ENCODE data around the gene GOSR2.
A peak's percentile ranks its signal among the peaks of the same experiment; 100 is the strongest.

The GOSR2 gene

DNA sequence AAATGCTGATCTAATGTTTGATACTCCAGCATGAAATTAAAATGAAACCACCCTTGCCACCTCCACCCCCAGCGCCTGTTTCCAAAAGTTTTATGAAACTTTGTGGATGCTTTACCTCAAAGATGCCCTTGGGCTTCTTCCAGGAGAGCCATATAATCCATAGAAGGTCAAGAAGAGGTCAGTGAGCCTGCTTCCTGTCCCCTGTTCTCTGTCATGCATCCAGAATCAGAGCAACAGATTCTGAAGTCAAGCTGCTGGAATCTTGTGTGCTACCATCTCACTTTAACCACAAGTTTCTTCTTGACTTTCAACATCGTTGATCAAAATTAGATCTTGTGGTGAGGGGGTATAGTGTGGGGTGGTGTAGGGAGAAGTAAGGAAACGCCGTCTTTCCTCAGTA is 8.6 kb downstream of the GOSR2 start:
- Histone ChIP-seq H3K9ac (ENCODE audit: low read depth, low read length) (no peak overlapping the region), H3K27me3 (ENCODE audit: insufficient read depth, low read length) (no peaks in the 10 kb centered on the region), H3K4me1 (ENCODE audit: insufficient read depth, low read length) (no peaks in the 10 kb centered on the region), H3K27ac (ENCODE audit: low read depth, low read length) (no peak overlapping the region), H3K4me3 (ENCODE audit: low read length) (no peak overlapping the region), H3K36me3 (ENCODE audit: insufficient read depth, low read length) (peaks cover 72% of the 10 kb centered on the region), H3K9me3 (ENCODE audit: insufficient read depth, low read depth, low read length) (no peaks in the 10 kb centered on the region)
- WGBS = 95% methylated on average over 4 of the region's 4 CpGs

DNA sequence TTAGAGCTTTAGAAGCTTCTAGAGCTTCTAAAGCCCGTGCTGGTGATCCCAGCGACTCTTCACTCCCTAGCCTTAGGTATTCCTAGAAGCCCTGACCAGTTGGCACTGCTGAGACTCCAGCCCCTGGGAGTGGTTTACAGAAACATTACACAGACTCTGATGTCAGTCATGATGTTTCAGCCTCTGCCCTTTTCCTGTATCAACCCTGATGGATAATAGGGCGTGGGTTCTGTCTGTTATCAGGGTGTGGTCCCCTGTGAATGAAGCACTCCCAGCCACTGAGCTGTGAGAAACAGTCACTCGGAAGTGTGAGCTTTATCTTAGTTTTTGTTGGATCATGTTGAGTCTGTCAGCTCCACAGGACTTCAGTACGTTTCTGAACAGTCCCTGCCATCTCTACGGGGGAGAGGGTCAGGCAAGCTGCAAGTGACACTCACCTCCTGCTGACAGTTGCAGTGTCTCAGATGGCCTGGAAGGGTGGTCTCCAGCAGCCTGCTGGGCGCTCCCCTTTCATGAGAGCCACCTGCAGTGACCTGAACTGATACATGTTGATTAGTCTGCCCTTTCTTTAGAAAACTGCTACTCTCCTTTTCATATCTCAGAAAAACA is 12.8 kb downstream of the GOSR2 start:
- Histone ChIP-seq H3K27ac (ENCODE audit: low read depth, low read length) (no peak overlapping the region), H3K4me3 (ENCODE audit: low read length) (no peak overlapping the region), H3K27me3 (ENCODE audit: insufficient read depth, low read length) (no peaks in the 10 kb centered on the region), H3K36me3 (ENCODE audit: insufficient read depth, low read length) (peaks cover 94% of the 10 kb centered on the region), H3K9ac (ENCODE audit: low read depth, low read length) (no peak overlapping the region), H3K9me3 (ENCODE audit: insufficient read depth, low read depth, low read length) (no peaks in the 10 kb centered on the region), H3K4me1 (ENCODE audit: insufficient read depth, low read length) (no peaks in the 10 kb centered on the region)
- WGBS = 88% methylated on average over 7 of the region's 7 CpGs

DNA sequence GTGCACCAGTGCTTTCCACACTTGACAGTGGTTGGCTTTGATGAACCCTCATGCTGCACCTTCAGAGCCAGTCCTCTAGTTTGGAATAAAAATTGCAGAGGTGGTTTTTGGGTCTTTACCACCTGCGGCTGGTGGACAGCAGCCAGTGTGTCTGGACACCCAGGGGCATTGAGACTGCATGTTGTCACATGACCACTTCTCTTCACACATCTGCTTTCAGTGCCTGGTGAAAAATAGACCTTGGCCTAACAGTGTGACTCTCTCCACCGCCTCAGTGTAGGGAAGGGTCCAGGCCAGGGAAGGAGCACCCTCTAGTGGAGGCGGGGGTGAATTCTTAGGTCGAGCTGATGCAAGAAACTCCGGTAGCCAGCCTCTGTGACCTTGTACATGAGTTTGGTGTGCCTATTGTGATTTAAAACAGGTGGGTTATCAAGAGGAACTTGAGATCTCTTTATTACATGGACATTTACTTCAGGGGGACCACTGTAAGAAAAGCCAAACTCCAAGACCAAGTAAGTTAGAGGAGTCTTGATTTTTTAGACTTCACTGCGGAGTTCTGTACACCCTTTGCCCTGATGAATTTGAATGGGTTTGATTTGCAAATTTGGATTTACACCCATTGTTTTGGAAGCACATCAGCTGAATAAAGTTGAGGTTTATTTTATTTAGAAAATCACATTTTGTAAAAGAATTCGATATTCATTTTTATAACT is 17.9 kb downstream of the GOSR2 start:
- peaks cover 16% of the 10 kb centered on the region for H3K4me1 ChIP-seq (ENCODE audit: insufficient read depth, low read length)
- no peaks in the 10 kb centered on the region for H3K9me3 ChIP-seq (ENCODE audit: insufficient read depth, low read depth, low read length)
- H3K27me3 ChIP-seq (ENCODE audit: insufficient read depth, low read length) = no peaks in the 10 kb centered on the region
- H3K27ac ChIP-seq (ENCODE audit: low read depth, low read length) = peak overlapping the region; percentile 23; the same call in 1 of the 2 replicates
- H3K36me3 ChIP-seq (ENCODE audit: insufficient read depth, low read length) = peaks cover 46% of the 10 kb centered on the region
- no peak overlapping the region for H3K4me3 ChIP-seq (ENCODE audit: low read length)
- H3K9ac ChIP-seq (ENCODE audit: low read depth, low read length) = no peak overlapping the region
- WGBS = 48% methylated on average over 6 of the region's 7 CpGs

DNA sequence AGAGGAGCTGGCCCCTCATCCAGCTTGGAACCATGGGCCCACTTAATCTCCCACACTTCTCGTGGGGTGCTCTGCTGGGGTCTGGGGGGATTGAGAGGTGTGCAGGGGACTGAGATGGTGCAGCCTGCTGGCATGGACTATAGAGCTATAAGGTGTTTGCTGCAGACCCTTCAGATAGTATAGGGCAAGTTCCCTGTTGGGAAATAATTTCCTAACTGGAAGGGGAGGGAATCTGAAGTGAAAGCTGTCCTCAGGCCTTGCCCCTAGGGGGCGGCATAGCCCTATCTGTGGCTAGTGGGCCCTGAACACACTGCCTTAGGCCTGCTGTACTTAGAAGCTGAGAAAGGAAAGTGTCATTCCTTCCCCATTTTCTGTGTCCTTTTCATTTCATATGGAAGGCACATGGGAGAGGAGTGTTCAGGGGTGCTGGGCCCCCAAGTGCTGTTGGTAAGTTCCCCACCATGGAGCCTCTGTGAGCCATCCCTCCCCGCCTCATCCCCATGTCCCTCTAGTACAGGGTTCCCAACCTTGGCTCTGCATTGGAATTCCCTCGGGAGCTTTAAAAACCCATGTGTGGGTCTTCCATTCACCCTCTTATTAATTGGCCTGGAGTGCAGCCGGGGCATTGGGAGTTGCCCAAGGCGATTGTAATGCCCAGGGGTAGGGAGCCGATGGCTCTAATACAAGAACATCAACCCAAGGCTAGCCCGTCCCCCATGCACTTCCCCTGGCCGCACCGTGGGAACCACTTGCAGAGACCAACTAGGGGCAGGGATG is 19.7 kb downstream of the GOSR2 start:
- Histone ChIP-seq H3K9me3 (ENCODE audit: insufficient read depth, low read depth, low read length) (no peaks in the 10 kb centered on the region), H3K4me3 (ENCODE audit: low read length) (no peak overlapping the region), H3K27ac (ENCODE audit: low read depth, low read length) (peak overlapping the region; percentile 24; the same call in 1 of the 2 replicates), H3K4me1 (ENCODE audit: insufficient read depth, low read length) (peaks cover 16% of the 10 kb centered on the region), H3K9ac (ENCODE audit: low read depth, low read length) (no peak overlapping the region), H3K27me3 (ENCODE audit: insufficient read depth, low read length) (no peaks in the 10 kb centered on the region), H3K36me3 (ENCODE audit: insufficient read depth, low read length) (peaks cover 28% of the 10 kb centered on the region)
- 70% methylated on average over 10 of the region's 10 CpGs for WGBS

DNA sequence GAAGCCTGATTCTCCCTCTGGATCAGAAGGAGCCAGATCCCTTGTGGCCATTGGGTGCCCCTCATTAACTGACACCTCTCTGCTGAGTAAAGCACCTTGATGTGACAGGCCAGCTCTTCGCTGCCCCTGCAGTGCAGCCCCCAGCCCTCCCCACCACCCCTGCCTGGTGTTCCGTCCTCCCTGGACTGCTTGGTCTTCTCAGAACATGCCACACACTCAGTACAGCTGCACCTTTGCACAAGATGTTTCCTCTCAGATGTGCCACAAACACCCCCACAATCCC is 20.2 kb downstream of the GOSR2 start:
- H3K9ac ChIP-seq (ENCODE audit: low read depth, low read length) = no peak overlapping the region
- no peak overlapping the region for H3K4me3 ChIP-seq (ENCODE audit: low read length)
- H3K36me3 ChIP-seq (ENCODE audit: insufficient read depth, low read length) = peaks cover 24% of the 10 kb centered on the region
- no peaks in the 10 kb centered on the region for H3K9me3 ChIP-seq (ENCODE audit: insufficient read depth, low read depth, low read length)
- 79% methylated on average over 2 of the region's 2 CpGs for WGBS
- peak overlapping the region; percentile 24; the same call in 1 of the 2 replicates for H3K27ac ChIP-seq (ENCODE audit: low read depth, low read length)
- no peaks in the 10 kb centered on the region for H3K27me3 ChIP-seq (ENCODE audit: insufficient read depth, low read length)
- peaks cover 16% of the 10 kb centered on the region for H3K4me1 ChIP-seq (ENCODE audit: insufficient read depth, low read length)

DNA sequence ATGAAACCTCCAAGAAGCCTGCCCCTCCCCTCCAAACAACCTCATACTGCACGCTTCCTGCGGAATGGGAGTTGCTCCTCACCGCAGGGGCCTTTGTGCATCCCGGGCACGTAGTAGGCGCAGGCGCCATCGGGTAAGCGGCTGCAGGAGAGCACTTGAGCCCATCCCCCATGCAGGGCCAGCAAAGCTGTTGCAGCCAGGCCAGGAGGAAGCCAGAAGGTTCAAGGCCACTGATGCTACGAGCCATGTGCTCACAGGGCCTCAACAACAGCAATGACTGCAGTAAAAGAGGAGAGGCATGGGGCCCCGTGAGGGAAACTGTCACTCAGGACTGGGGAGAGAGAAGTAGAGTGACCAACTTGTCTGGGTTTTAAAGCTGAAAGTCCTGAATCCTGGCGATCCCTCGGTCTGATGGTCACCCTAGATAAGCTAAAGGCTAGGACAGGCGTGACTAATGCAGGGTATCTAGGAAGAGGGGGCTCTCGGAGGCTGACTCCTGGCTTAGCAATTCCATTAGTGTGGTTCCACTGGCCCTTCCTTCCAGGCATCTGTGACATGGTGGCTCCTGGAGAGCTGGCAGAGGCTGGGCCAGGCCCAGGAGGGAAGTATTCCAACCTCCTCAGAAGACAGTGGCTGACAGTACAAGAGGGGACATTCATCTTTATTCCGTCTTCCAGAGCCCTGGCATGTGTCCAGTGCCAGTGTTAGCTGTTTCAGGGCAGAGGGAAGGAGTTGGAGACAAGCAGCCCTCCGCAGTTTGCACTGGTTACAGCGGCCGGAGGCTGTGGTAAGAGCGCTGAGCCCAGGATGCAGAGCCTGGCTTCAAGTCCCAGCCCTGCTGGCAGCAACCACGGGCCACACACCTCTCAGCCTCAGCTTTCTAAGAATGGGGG is 20.8 kb downstream of the GOSR2 start:
- H3K36me3 ChIP-seq (ENCODE audit: insufficient read depth, low read length) = peaks cover 19% of the 10 kb centered on the region
- WGBS = 49% methylated on average over 21 of the region's 21 CpGs
- 0 out of 2 replicates have a peak overlapping the region, but pooled peaks have one; percentile 1 for H3K9ac ChIP-seq (ENCODE audit: low read depth, low read length)
- H3K27me3 ChIP-seq (ENCODE audit: insufficient read depth, low read length) = no peaks in the 10 kb centered on the region
- H3K27ac ChIP-seq (ENCODE audit: low read depth, low read length) = no peak overlapping the region
- no peaks in the 10 kb centered on the region for H3K9me3 ChIP-seq (ENCODE audit: insufficient read depth, low read depth, low read length)
- no peak overlapping the region for H3K4me3 ChIP-seq (ENCODE audit: low read length)
- peaks cover 16% of the 10 kb centered on the region for H3K4me1 ChIP-seq (ENCODE audit: insufficient read depth, low read length)

DNA sequence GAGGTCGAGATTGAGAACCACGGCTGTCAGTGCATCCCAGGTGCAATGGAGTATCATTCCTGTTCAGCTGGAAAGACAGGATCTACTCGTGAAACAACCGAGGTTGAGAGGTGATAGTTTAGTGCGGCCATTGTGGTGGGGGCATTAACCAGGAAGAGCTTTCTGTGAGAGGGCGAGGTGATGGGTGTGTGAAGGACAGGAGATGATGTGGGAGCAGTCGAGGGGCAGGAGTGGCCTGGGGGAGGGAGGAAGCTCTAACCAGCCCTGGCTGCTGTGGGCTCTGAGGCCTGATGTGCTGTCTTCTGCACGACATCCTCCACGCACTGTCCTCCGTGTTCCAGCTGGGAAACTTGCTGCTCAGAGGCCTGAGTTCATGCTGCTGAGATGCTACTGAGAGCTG is 22.0 kb downstream of the GOSR2 start:
- Histone ChIP-seq H3K4me1 (ENCODE audit: insufficient read depth, low read length) (peaks cover 16% of the 10 kb centered on the region), H3K4me3 (ENCODE audit: low read length) (no peak overlapping the region), H3K9me3 (ENCODE audit: insufficient read depth, low read depth, low read length) (no peaks in the 10 kb centered on the region), H3K9ac (ENCODE audit: low read depth, low read length) (no peak overlapping the region), H3K36me3 (ENCODE audit: insufficient read depth, low read length) (peaks cover 7% of the 10 kb centered on the region), H3K27me3 (ENCODE audit: insufficient read depth, low read length) (no peaks in the 10 kb centered on the region), H3K27ac (ENCODE audit: low read depth, low read length) (no peak overlapping the region)
- WGBS = 90% methylated on average over 10 of the region's 10 CpGs

DNA sequence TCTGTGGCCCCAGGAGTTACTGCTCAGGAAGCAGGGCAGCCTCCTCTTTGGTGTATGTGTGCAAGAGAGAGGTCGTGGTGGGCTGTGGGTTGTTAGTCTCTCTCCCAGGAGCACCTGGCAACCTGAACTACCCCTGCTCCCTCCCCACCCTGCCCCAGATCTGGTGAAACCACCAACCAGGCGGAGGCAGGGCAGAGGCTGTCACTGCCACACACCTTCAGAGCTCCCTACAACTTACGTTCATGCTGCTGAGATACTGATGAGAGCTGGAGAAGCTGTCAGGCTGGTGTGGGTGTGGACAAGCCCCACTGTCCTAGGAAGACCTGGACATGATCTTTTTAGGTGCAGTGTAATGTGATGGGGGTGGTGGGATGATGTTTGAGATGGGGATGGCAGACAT is 24.3 kb downstream of the GOSR2 start:
- Histone ChIP-seq H3K4me1 (ENCODE audit: insufficient read depth, low read length) (peaks cover 16% of the 10 kb centered on the region), H3K4me3 (ENCODE audit: low read length) (no peak overlapping the region), H3K27me3 (ENCODE audit: insufficient read depth, low read length) (peaks cover 3% of the 10 kb centered on the region; the same call in 1 of the 2 replicates), H3K9me3 (ENCODE audit: insufficient read depth, low read depth, low read length) (no peaks in the 10 kb centered on the region), H3K27ac (ENCODE audit: low read depth, low read length) (no peak overlapping the region), H3K9ac (ENCODE audit: low read depth, low read length) (no peak overlapping the region), H3K36me3 (ENCODE audit: insufficient read depth, low read length) (no peaks in the 10 kb centered on the region)
- 83% methylated on average over 2 of the region's 3 CpGs for WGBS

DNA sequence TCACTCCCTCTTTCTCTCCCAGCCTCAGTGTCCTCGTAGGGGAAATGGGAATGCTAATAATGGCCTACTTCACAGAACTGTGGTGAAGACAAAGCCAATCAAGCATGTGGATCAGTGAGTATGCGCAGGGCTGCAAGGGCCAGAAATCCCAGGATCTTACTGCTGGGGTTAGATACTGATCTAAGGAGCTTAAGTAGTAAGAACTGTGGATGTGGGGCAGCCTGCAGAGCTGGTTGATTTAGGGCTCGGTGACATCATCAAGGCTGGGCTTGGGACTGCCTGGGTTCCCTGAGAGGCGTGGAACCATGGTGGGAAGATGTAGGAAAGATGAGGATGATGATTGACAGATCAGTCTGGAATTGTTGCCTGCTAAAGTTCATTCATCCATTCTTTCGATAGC is 25.6 kb downstream of the GOSR2 start:
- WGBS = 91% methylated on average over 5 of the region's 5 CpGs
- Histone ChIP-seq H3K4me3 (ENCODE audit: low read length) (no peak overlapping the region), H3K27me3 (ENCODE audit: insufficient read depth, low read length) (peaks cover 6% of the 10 kb centered on the region; the same call in 1 of the 2 replicates), H3K4me1 (ENCODE audit: insufficient read depth, low read length) (peaks cover 6% of the 10 kb centered on the region), H3K9me3 (ENCODE audit: insufficient read depth, low read depth, low read length) (no peaks in the 10 kb centered on the region), H3K27ac (ENCODE audit: low read depth, low read length) (no peak overlapping the region), H3K36me3 (ENCODE audit: insufficient read depth, low read length) (no peaks in the 10 kb centered on the region), H3K9ac (ENCODE audit: low read depth, low read length) (no peak overlapping the region)

DNA sequence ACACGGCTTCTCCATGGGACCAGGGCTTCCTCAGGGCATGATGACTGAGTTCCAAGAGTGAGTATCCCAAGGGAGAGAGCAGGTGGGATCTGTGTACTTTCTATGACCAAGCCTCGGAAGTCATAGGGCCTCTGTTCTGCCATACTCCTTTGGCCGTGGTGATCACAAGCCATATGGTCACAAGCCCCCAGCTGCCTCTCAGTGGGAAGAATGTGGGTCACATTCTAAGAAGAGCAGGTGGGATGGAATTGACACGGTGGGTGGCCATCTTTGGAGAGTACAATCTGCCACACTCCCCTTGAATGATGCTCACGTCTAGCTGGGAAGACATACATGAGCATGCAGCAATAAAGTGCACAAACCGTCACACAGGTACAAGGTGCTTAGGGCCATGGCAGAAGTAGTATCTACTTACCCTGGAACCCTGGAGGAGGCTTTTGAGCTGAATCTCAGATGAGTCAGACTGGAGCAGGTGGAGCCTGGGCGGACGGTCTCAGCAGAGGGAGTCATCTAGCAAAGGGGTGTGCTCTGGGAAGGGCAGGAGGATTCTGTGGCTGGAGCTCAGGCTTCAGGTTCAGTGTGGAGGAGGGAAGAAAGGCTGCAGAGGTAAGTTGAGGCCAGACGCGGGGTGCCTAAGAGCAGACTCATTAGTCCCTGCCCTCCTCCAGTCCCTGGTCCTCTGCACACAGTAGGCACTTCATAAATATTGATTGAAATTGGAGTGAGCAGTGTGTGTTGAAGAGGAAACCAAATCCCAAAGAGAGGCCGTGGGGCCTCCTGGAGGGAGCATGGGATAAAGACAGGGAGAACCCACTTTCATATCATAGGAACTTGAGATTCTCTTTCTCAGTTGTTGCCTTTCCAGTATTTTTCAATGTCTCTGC is 26.6 kb downstream of the GOSR2 start:
- no peaks in the 10 kb centered on the region; the same call in 1 of the 2 replicates for H3K4me1 ChIP-seq (ENCODE audit: insufficient read depth, low read length)
- peaks cover 6% of the 10 kb centered on the region; the same call in 1 of the 2 replicates for H3K27me3 ChIP-seq (ENCODE audit: insufficient read depth, low read length)
- no peak overlapping the region for H3K4me3 ChIP-seq (ENCODE audit: low read length)
- 88% methylated on average over 11 of the region's 11 CpGs for WGBS
- H3K27ac ChIP-seq (ENCODE audit: low read depth, low read length) = no peak overlapping the region
- no peak overlapping the region for H3K9ac ChIP-seq (ENCODE audit: low read depth, low read length)
- no peaks in the 10 kb centered on the region for H3K9me3 ChIP-seq (ENCODE audit: insufficient read depth, low read depth, low read length)
- H3K36me3 ChIP-seq (ENCODE audit: insufficient read depth, low read length) = no peaks in the 10 kb centered on the region
